HepG2 (cell line): ENCODE data around the gene ARL8A. TPM values are rescaled to one million over a fixed set of nuclear protein-coding genes. Genes with fewer than 3 reads are reported as not detected.
A peak's percentile ranks its signal among the peaks of the same experiment; 100 is the strongest.

ENCODE experiments used
- ATAC-seq: fragments of 200-7000 bp; cut with Tn5 transposase; 3 replicates; pipeline ENCODE4 v1.9.1; 2020; ENCODE audit warnings: mild to moderate bottlenecking, moderate library complexity
- BruUV-seq: library from RNA; stranded (reverse); fragments of 400-500 nt; replicated peaks from 2 replicates; lab custom pipeline; 2021; lab: Mats Ljungman, UMichigan
- CTCF ChIA-PET: fragments of 300-600 bp; formaldehyde crosslinking; extraction: SDS; loops from one replicate; lab custom pipeline; 2021; ENCODE audit warnings: low total read pairs, inconsistent platforms, low intra/inter-chr PET ratio; lab: Yijun Ruan, JAX
- POLR2A ChIA-PET: fragments of 350-600 bp; sonication (Branson Sonifier 250); formaldehyde crosslinking; loops from one replicate; lab custom pipeline; 2020; ENCODE audit warnings: antibody characterized with exemption, inconsistent platforms; lab: Yijun Ruan, JAX
- DNase-seq: peaks from one replicate; pipeline ENCODE4 v3.0.0-alpha.2; 2015; ENCODE audit warnings: low spot score
- FAIRE-seq: peaks from 3 replicates; lab custom pipeline; 2011; peaks lifted over from hg19 to GRCh38; lab: Jason Lieb, UNC
- H2AFZ ChIP-seq: one replicate; pipeline ENCODE4 v1.6.1; 2011; ENCODE audit warnings: low read length, inconsistent platforms
- H3K27ac ChIP-seq: fragments of 300-600 bp; 3 replicates; pipeline ENCODE4 v1.8.0; 2011; ENCODE audit warnings: mixed run types, mild to moderate bottlenecking, mixed read lengths, low read length, inconsistent platforms; ENCODE audit not compliant: insufficient read depth; ENCODE audit errors: extremely low read length
- H3K27me3 ChIP-seq, 2 experiments: fragments of 200-600 bp in 1 of 2; 2 replicates in 1 of 2; 3 replicates in 1 of 2; pipeline versions ENCODE4 v1.6.0 to v1.8.0; 2011; ENCODE audit warnings: low read length in 2 of 2, mild to moderate bottlenecking in 2 of 2, moderate library complexity in 2 of 2, inconsistent platforms in 1 of 2; ENCODE audit not compliant: insufficient read depth in 2 of 2, control insufficient read depth in 1 of 2
- H3K36me3 ChIP-seq, 2 experiments: fragments of 200-600 bp in 1 of 2; replicated peaks in 1 of 2; 2 replicates in 1 of 2; 3 replicates in 1 of 2; pipeline versions ENCODE4 v1.5.1 to v1.8.0; 2011; ENCODE audit warnings: low read length in 2 of 2, inconsistent platforms in 1 of 2; ENCODE audit not compliant: insufficient read depth in 2 of 2, control insufficient read depth in 1 of 2
- H3K4me1 ChIP-seq: 2 replicates; pipeline ENCODE4 v1.5.1; 2012; ENCODE audit warnings: low read length, inconsistent platforms; ENCODE audit not compliant: insufficient read depth
- H3K4me2 ChIP-seq: 2 replicates; pipeline ENCODE4 v1.6.0; 2011; ENCODE audit warnings: low read depth, low read length, inconsistent platforms
- H3K4me3 ChIP-seq, 3 experiments: fragments of 200-600 bp in 1 of 3; sonication (generic), shearing (Covaris generic) in 1 of 3; replicated peaks in 1 of 3; 2 replicates each; pipeline ENCODE4 v1.5.1; 2011 to 2016; ENCODE audit warnings: low read length in 3 of 3, inconsistent platforms in 2 of 3, low read depth in 2 of 3, mild to moderate bottlenecking in 2 of 3, control low read depth in 1 of 3, mixed read lengths in 1 of 3; ENCODE audit not compliant: insufficient read depth in 1 of 3
- H3K79me2 ChIP-seq: one replicate; pipeline ENCODE4 v1.6.1; 2011; ENCODE audit warnings: low read length, inconsistent platforms; ENCODE audit not compliant: insufficient read depth
- H3K9ac ChIP-seq: 2 replicates; pipeline ENCODE4 v1.6.0; 2011; ENCODE audit warnings: mild to moderate bottlenecking, low read depth, low read length, inconsistent platforms; ENCODE audit not compliant: insufficient read depth
- H3K9me3 ChIP-seq: 2 replicates; pipeline ENCODE4 v1.5.1; 2012; ENCODE audit warnings: mild to moderate bottlenecking, low read length
- H4K20me1 ChIP-seq: 2 replicates; pipeline ENCODE4 v1.6.0; 2011; ENCODE audit warnings: inconsistent platforms, mild to moderate bottlenecking, low read length, moderate library complexity; ENCODE audit not compliant: insufficient read depth
- FUBP1 ChIP-seq: sonication (generic); formaldehyde crosslinking; IDR thresholded peaks from 2 replicates; pipeline ENCODE4 v1.5.1; 2020; ENCODE audit warnings: missing genetic modification reagents, mild to moderate bottlenecking, borderline replicate concordance
- KDM5B ChIP-seq: sonication (generic); formaldehyde crosslinking; IDR thresholded peaks from 2 replicates; pipeline ENCODE4 v1.4.0; 2020; ENCODE audit warnings: missing genetic modification reagents, mild to moderate bottlenecking, borderline replicate concordance
- MXI1 ChIP-seq: IDR thresholded peaks from 3 replicates; pipeline ENCODE4 v1.6.1; 2012; ENCODE audit warnings: low read depth, low read length, inconsistent platforms, borderline replicate concordance
- NR2F2 ChIP-seq: IDR thresholded peaks from 2 replicates; pipeline ENCODE4 v1.6.1; 2012; ENCODE audit warnings: low read depth, inconsistent platforms, borderline replicate concordance
- NRL ChIP-seq: sonication (generic); formaldehyde crosslinking; IDR thresholded peaks from 2 replicates; pipeline ENCODE4 v1.5.0; 2020; ENCODE audit warnings: missing genetic modification reagents, mild to moderate bottlenecking, moderate library complexity, borderline replicate concordance
- PRDM15 ChIP-seq: sonication (generic); formaldehyde crosslinking; IDR thresholded peaks from 2 replicates; pipeline ENCODE4 v1.4.0; 2020; ENCODE audit warnings: missing genetic modification reagents
- PTBP1 ChIP-seq: fragments of 200-400 bp; formaldehyde crosslinking; IDR thresholded peaks from 2 replicates; pipeline ENCODE4 v1.6.1; 2018; ENCODE audit warnings: low read length, low read depth; ENCODE audit not compliant: poor library complexity, severe bottlenecking
- RXRA ChIP-seq: sonication (generic); formaldehyde crosslinking; IDR thresholded peaks from 2 replicates; pipeline ENCODE4 v1.5.1; 2020; ENCODE audit warnings: missing genetic modification reagents
- SETDB1 ChIP-seq: sonication (generic); formaldehyde crosslinking; IDR thresholded peaks from 2 replicates; pipeline ENCODE4 v1.5.1; 2020; ENCODE audit warnings: missing genetic modification reagents, mild to moderate bottlenecking, borderline replicate concordance
- SNRNP70 ChIP-seq: fragments of 200-400 bp; formaldehyde crosslinking; IDR thresholded peaks from 2 replicates; pipeline ENCODE4 v1.6.1; 2017; ENCODE audit warnings: mild to moderate bottlenecking, low read depth, low read length, moderate library complexity
- THRA ChIP-seq: sonication (generic); formaldehyde crosslinking; IDR thresholded peaks from 2 replicates; pipeline ENCODE4 v1.4.0; 2020; ENCODE audit warnings: missing genetic modification reagents, borderline replicate concordance
- ZNF10 ChIP-seq: sonication (generic); formaldehyde crosslinking; IDR thresholded peaks from 2 replicates; pipeline ENCODE4 v1.4.0; 2020; ENCODE audit warnings: mild to moderate bottlenecking, low read depth, missing genetic modification reagents, borderline replicate concordance
- ZNF12 ChIP-seq: sonication (generic); formaldehyde crosslinking; IDR thresholded peaks from 2 replicates; pipeline ENCODE4 v1.5.0; 2020; ENCODE audit warnings: missing genetic modification reagents
- ZNF337 ChIP-seq: sonication (generic); formaldehyde crosslinking; IDR thresholded peaks from 2 replicates; pipeline ENCODE4 v1.5.1; 2020; ENCODE audit warnings: missing genetic modification reagents, low read depth, mild to moderate bottlenecking, borderline replicate concordance
- ZNF484 ChIP-seq: sonication (generic); formaldehyde crosslinking; IDR thresholded peaks from 2 replicates; pipeline ENCODE4 v1.5.1; 2020; ENCODE audit warnings: mild to moderate bottlenecking, low read depth, missing genetic modification reagents, borderline replicate concordance
- ZNF614 ChIP-seq: IDR thresholded peaks from 2 replicates; pipeline ENCODE4 v1.6.1; 2018; ENCODE audit warnings: missing biosample characterization, missing genetic modification reagents, inconsistent platforms, borderline replicate concordance
- ZNF746 ChIP-seq: sonication (generic); formaldehyde crosslinking; IDR thresholded peaks from 2 replicates; pipeline ENCODE4 v1.8.0; 2022; ENCODE audit warnings: mild to moderate bottlenecking, missing genetic modification reagents
- WGBS: methylation state at CpG from one replicate; pipeline ENCODE4 v1.1.6; 2017; ENCODE audit warnings: low lambda C conversion rate; 5-methylcytosine and 5-hydroxymethylcytosine counted together
- in situ Hi-C: cut with HindIII; loops from 2 replicates; pipeline ENCODE4 v1.10.0; 2017; ENCODE audit warnings: low pct_unique_long_range_greater_than_20kb; ENCODE audit not compliant: extremely low pct_ligation_motif_present
- intact Hi-C: fragments of 100-400 bp; cut with micrococcal nuclease; formaldehyde crosslinking; loops from one replicate; pipeline ENCODE4 v1.10.0; 2022; ENCODE audit not compliant: unreplicated experiment
- polyA plus RNA-seq, 8 experiments: library from polyadenylated mRNA; depleted of rRNA in 3 of 8; stranded (reverse) in 7 of 8; unstranded in 1 of 8; fragments of >200 nt; fragmentation: Illumina TruSeq in 4 of 8; extraction: Trizol in 4 of 8; gene quantifications; 2 replicates each; pipeline versions ENCODE4 v1.2.1 to v1.2.3, GENCODE V29; 2011 to 2016; ENCODE audit warnings: low read depth in 4 of 8, missing spikeins in 1 of 8, mixed read lengths in 1 of 8; ENCODE audit not compliant: insufficient read depth in 1 of 8
- total RNA-seq, 5 experiments: library from RNA; depleted of rRNA; stranded (reverse); fragments of >200 nt; fragmentation: Illumina TruSeq; extraction: Trizol; gene quantifications; 2 replicates each; pipeline ENCODE4 v1.2.3, GENCODE V29; 2016; ENCODE audit warnings: low read depth in 1 of 5

ARL8A gene
- total and polyA plus RNA-seq, 2 of the 13 experiments (the other 11 are each of a cell fraction or from before 2014, with no cell fraction given): 2.7 to 23.4 TPM

GRCh38 chr1:202170726-202171125 lies 26.2 kb upstream of the ARL8A start:
- no peak for TF ChIP-seq RXRA (CRISPR knock-in tag)
- no peak for TF ChIP-seq ZNF10
- no peak for TF ChIP-seq ZNF12 (CRISPR knock-in tag)
- TF ChIP-seq THRA: no peak
- no peak for TF ChIP-seq PRDM15 (CRISPR knock-in tag)
- TF ChIP-seq KDM5B (CRISPR knock-in tag): no peak
- no peak for TF ChIP-seq NRL (CRISPR knock-in tag)
- TF ChIP-seq NR2F2: no peak
- TF ChIP-seq SETDB1 (CRISPR knock-in tag): no peak
- TF ChIP-seq SNRNP70: no peak
- TF ChIP-seq FUBP1 (CRISPR knock-in tag): no peak
- no peak for TF ChIP-seq PTBP1
- no peak for TF ChIP-seq ZNF484 (CRISPR knock-in tag)
- TF ChIP-seq MXI1: no peak
- no peak for TF ChIP-seq ZNF614 (CRISPR knock-in tag)
- TF ChIP-seq ZNF746 (CRISPR knock-in tag): no peak
- no peak for TF ChIP-seq ZNF337
- in situ Hi-C loops: no loop called here
- no TSS peak for BruUV-seq

More at GRCh38 chr1:202170726-202171125, 26.2 kb upstream of the ARL8A start:
- DNase-seq: no peak
- peak; percentile 27; the same call in 1 of the 3 replicates for ATAC-seq
- no peak for FAIRE-seq
- intact Hi-C loops: no loop called here
- Histone ChIP-seq H3K4me2 (no peak overlapping the region), H3K9me3 (no peaks in the 10 kb centered on the region), H3K27ac (no peak overlapping the region), H3K4me3 (no peak overlapping the region), H2AFZ (no peak overlapping the region), H3K9ac (no peak overlapping the region), H4K20me1 (no peaks in the 10 kb centered on the region), H3K4me1 (no peaks in the 10 kb centered on the region), H3K27me3 (peaks cover 5 to 17% of the 10 kb centered on the region in 2 experiments; a peak in 4 of 5 replicates), H3K79me2 (no peaks in the 10 kb centered on the region), H3K36me3 (no peaks in the 10 kb centered on the region)
- POLR2A ChIA-PET: no interaction called here
- whole genome bisulfite sequencing: 46% methylated on average over 6 of the region's 6 CpGs
- CTCF ChIA-PET: no interaction called here
